Ishikawa (cell line): ENCODE results near the gene STXBP5.

Source experiments
- EGR1 ChIP-seq: IDR thresholded peaks from 2 replicates; pipeline ENCODE4 v1.6.1; 2012
- EP300 ChIP-seq: IDR thresholded peaks from 2 replicates; pipeline ENCODE4 v1.6.1; 2012; ENCODE audit warnings: borderline replicate concordance

- TF ChIP-seq EP300 (no peak), EGR1 (no peak)
These were observed 69.8 kb downstream of the STXBP5 start for GRCh38 chr6:147274012-147274411.
